Uterus (tissue), 4 donors: ENCODE data around the gene ITSN2. TPM values are rescaled to one million over a fixed set of nuclear protein-coding genes. Genes with fewer than 3 reads are reported as not detected.

Source experiments
- DNase-seq, 2 donors: peaks; one replicate each; pipeline ENCODE4 v3.0.0-alpha.2; 2019 to 2020
- H3K27ac ChIP-seq, 2 donors: fragments of 200-600 bp; sonication (generic); 1 replicate in 1 of 2; 2 replicates in 1 of 2; pipeline ENCODE4 v1.5.1; 2016 to 2018
- H3K27me3 ChIP-seq, 2 donors: fragments of 200-600 bp; sonication (generic); one replicate each; pipeline ENCODE4 v1.5.1; 2018 to 2019; ENCODE audit warnings: control low read depth in 1 of 2
- H3K36me3 ChIP-seq, 2 donors: fragments of 200-600 bp; sonication (generic); one replicate each; pipeline ENCODE4 v1.5.1; 2019; ENCODE audit warnings: control low read depth in 1 of 2
- H3K4me1 ChIP-seq, 2 donors: fragments of 200-600 bp; sonication (generic); one replicate each; pipeline ENCODE4 v1.5.1; 2018 to 2019; ENCODE audit warnings: control low read depth in 1 of 2
- H3K4me3 ChIP-seq, 2 donors: fragments of 200-600 bp; sonication (generic); 1 replicate in 1 of 2; 2 replicates in 1 of 2; pipeline ENCODE4 v1.5.1; 2018 to 2019; ENCODE audit warnings: mild to moderate bottlenecking in 1 of 2
- H3K9me3 ChIP-seq, 2 donors: fragments of 200-600 bp; sonication (generic); one replicate each; pipeline ENCODE4 v1.5.1; 2019; ENCODE audit warnings: control low read depth in 1 of 2
- CTCF ChIP-seq, 4 experiments: fragments of 200-600 bp in 2 of 4; fragments of 450-650 bp in 2 of 4; sonication (generic) in 2 of 4; IDR thresholded peaks; one replicate each; pipeline ENCODE4 v1.5.1; 2016 to 2019; ENCODE audit warnings: antibody characterized with exemption in 4 of 4, mild to moderate bottlenecking in 2 of 4, moderate library complexity in 1 of 4
- POLR2A ChIP-seq, 2 donors: fragments of 450-650 bp; IDR thresholded peaks; one replicate each; pipeline ENCODE4 v1.6.1; 2016; ENCODE audit warnings: antibody characterized with exemption in 2 of 2, mild to moderate bottlenecking in 1 of 2, moderate library complexity in 1 of 2
- intact Hi-C: fragments of 100-400 bp; cut with DNase I; formaldehyde crosslinking; loops from one replicate; pipeline ENCODE4 v1.15.1; 2023; ENCODE audit warnings: low total_unique reads
- total RNA-seq, 4 donors: library from RNA; depleted of rRNA in 3 of 4; stranded (reverse); fragments of >200 nt in 3 of 4; gene quantifications; one replicate each; pipeline versions ENCODE4 v1.1.0 to v1.2.4, GENCODE V29; 2014 to 2023
- donor health status: DM: yes; HTN: yes; CAD: no.

ITSN2 gene
- total RNA-seq, 4 donors from 2014 or later: 11.0 to 71.9 (median 56.2) TPM

DNA sequence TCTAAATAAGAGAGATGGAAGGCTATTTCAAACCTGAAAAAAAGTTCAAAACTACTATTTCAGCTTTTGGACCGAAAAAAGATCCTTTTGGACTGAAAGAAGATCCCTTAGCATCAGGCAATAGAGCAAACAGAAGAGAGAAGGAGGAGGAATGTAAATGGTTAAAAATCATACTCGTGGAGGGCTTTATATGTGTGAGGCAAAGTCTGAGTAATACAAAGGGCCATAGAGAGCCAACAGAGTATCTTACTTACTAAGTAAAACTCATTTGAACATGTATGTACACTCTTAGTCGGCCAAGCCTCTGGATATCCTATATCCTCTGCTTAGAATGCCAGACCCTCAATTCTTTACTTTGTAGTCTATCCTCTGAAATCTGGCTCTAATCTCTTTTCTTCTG lies 55.7 kb downstream of the ITSN2 start:
- Histone ChIP-seq H3K4me1 (peaks cover 4 to 6% of the 10 kb centered on the region in 2 donors), H3K27me3 (no peaks in the 10 kb centered on the region), H3K4me3 (no peak overlapping the region), H3K27ac (peak overlapping the region; percentile 73 to 84), H3K36me3 (no peaks in the 10 kb centered on the region), H3K9me3 (no peaks in the 10 kb centered on the region)
- TF ChIP-seq CTCF (IDR thresholded peaks at IDR 0.05) (no peak), POLR2A (IDR thresholded peaks at IDR 0.05) (no peak)
- no peak for DNase-seq
- intact Hi-C loops: no loop called here

DNA sequence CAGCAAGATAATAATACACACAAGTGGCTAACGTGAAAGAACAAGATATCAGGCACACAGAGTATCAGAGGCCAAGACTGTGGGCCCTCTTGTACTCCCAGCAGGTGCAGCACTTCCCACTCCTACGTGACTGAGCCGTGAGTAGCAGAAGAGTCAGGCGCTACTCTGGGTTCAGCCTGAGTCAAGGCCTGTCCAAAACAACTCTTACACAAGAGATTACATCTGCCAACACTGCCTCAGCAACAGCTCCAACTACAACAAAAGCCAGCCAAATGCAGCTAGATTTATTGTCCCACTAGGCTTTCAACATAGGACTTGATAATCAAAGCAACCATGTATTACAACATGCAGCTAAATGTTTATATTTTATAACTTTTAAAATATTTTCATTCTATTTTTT lies 56.2 kb downstream of the ITSN2 start:
- peak overlapping the region; percentile 73 to 84 for H3K27ac ChIP-seq
- no peaks in the 10 kb centered on the region for H3K9me3 ChIP-seq
- intact Hi-C loops: no loop called here
- peak; percentile 81 to 89 for DNase-seq
- H3K36me3 ChIP-seq: no peaks in the 10 kb centered on the region
- H3K27me3 ChIP-seq: no peaks in the 10 kb centered on the region
- TF ChIP-seq POLR2A (IDR thresholded peaks at IDR 0.05): no peak
- no peak for TF ChIP-seq CTCF (IDR thresholded peaks at IDR 0.05)
- H3K4me3 ChIP-seq: no peak overlapping the region
- peaks cover 4 to 6% of the 10 kb centered on the region in 2 donors for H3K4me1 ChIP-seq

- no peak overlapping the region for H3K4me3 ChIP-seq
- H3K27me3 ChIP-seq: no peaks in the 10 kb centered on the region
- intact Hi-C loops: no loop called here
- no peak for TF ChIP-seq CTCF (IDR thresholded peaks at IDR 0.05)
- no peak for TF ChIP-seq POLR2A (IDR thresholded peaks at IDR 0.05)
- no peaks in the 10 kb centered on the region for H3K9me3 ChIP-seq
- no peaks in the 10 kb centered on the region for H3K36me3 ChIP-seq
- no peak for DNase-seq
- H3K4me1 ChIP-seq: peaks cover 4 to 6% of the 10 kb centered on the region in 2 donors
- no peak overlapping the region for H3K27ac ChIP-seq
These were observed 58.7 kb downstream of the ITSN2 start for GRCh38 chr2:24301599-24301998.

DNA sequence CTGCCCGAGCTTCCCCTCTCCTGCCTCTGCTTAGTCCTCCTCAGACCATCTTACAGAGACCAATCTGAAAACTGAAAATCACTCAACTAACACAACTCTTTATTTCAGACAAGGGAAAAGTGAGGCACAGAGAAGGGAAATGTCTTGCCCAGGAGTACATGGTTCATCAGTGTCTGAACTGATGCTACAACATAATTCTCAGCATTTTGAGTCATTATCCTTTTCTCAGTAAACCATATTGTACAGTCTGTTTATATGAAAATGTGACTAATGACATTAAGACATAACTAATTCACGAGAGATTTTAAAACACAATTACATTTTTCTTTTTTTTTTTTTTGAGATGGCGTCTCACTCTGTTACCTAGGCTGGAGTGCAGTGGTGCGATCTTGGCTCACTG lies 62.7 kb downstream of the ITSN2 start:
- Histone ChIP-seq H3K4me3 (no peak overlapping the region), H3K9me3 (no peaks in the 10 kb centered on the region), H3K27ac (no peak overlapping the region), H3K36me3 (no peaks in the 10 kb centered on the region), H3K27me3 (no peaks in the 10 kb centered on the region), H3K4me1 (no peaks in the 10 kb centered on the region)
- DNase-seq: no peak
- intact Hi-C loops: no loop called here
- no peak for TF ChIP-seq POLR2A (IDR thresholded peaks at IDR 0.05)
- no peak for TF ChIP-seq CTCF (IDR thresholded peaks at IDR 0.05)

- TF ChIP-seq POLR2A (IDR thresholded peaks at IDR 0.05) (no peak), CTCF (IDR thresholded peaks at IDR 0.05) (no peak)
- Histone ChIP-seq H3K27me3 (no peaks in the 10 kb centered on the region), H3K36me3 (no peaks in the 10 kb centered on the region), H3K4me3 (no peak overlapping the region), H3K9me3 (no peaks in the 10 kb centered on the region), H3K27ac (no peak overlapping the region), H3K4me1 (no peaks in the 10 kb centered on the region)
- no peak for DNase-seq
- intact Hi-C loops: no loop called here
These were observed 73.2 kb downstream of the ITSN2 start for GRCh38 chr2:24287171-24287570.
